SU-DHL-6 (cell line): ENCODE data around the gene CDH13.

ENCODE experiments used
- H2AFZ ChIP-seq: fragments of 200-600 bp; sonication (generic); 2 replicates; pipeline ENCODE4 v1.6.1; 2014; ENCODE audit warnings: low read depth, mild to moderate bottlenecking, moderate library complexity, mixed read lengths, antibody characterized with exemption, low read length; ENCODE audit not compliant: severe bottlenecking
- H3F3A ChIP-seq: fragments of 200-600 bp; shearing (Covaris generic); 2 replicates; pipeline ENCODE4 v1.6.0; 2016; ENCODE audit warnings: antibody characterized with exemption, mild to moderate bottlenecking; ENCODE audit not compliant: insufficient read depth
- H3K27ac ChIP-seq: fragments of 200-600 bp; sonication (generic); 2 replicates; pipeline ENCODE4 v1.5.1; 2016; ENCODE audit warnings: low read depth, mild to moderate bottlenecking, low read length, moderate library complexity, mixed read lengths
- H3K27me3 ChIP-seq: fragments of 200-600 bp; sonication (generic), shearing (Covaris generic); 2 replicates; pipeline ENCODE4 v1.6.0; 2014; ENCODE audit warnings: mild to moderate bottlenecking, low read length
- H3K36me3 ChIP-seq: fragments of 200-600 bp; sonication (generic); 2 replicates; pipeline ENCODE4 v1.6.1; 2014; ENCODE audit warnings: mild to moderate bottlenecking, low read length, mixed read lengths
- H3K4me2 ChIP-seq: fragments of 300-600, 200-600 bp; shearing (Covaris generic), sonication (generic); 2 replicates; pipeline ENCODE4 v1.6.0; 2014; ENCODE audit warnings: low read length, low read depth, mild to moderate bottlenecking; ENCODE audit not compliant: poor library complexity, severe bottlenecking
- H3K4me3 ChIP-seq: fragments of 200-600 bp; sonication (generic); 2 replicates; pipeline ENCODE4 v1.5.1; 2014; ENCODE audit warnings: antibody characterized with exemption, low read length, mild to moderate bottlenecking, mixed read lengths; ENCODE audit not compliant: insufficient read depth, poor library complexity, severe bottlenecking
- H3K79me2 ChIP-seq: fragments of 200-600 bp; sonication (generic); 2 replicates; pipeline ENCODE4 v1.6.1; 2014; ENCODE audit warnings: mild to moderate bottlenecking, low read length, moderate library complexity; ENCODE audit not compliant: insufficient read depth
- H3K9ac ChIP-seq: fragments of 200-600 bp; sonication (generic); 2 replicates; pipeline ENCODE4 v1.7.0; 2014; ENCODE audit warnings: mild to moderate bottlenecking, low read length
- H3K9me2 ChIP-seq: fragments of 200-600 bp; sonication (generic); replicated peaks from 2 replicates; pipeline ENCODE4 v1.6.1; 2014; ENCODE audit warnings: low read length; ENCODE audit not compliant: insufficient read depth
- H3K9me3 ChIP-seq: fragments of 200-600 bp; sonication (generic); 2 replicates; pipeline ENCODE4 v1.6.1; 2014; ENCODE audit warnings: low read length, mixed read lengths; ENCODE audit not compliant: insufficient read depth
- H4K20me1 ChIP-seq: fragments of 200-600 bp; sonication (generic); 2 replicates; pipeline ENCODE4 v1.6.1; 2014; ENCODE audit warnings: low read depth, mild to moderate bottlenecking, antibody characterized with exemption, low read length, moderate library complexity, mixed read lengths
- CTCF ChIP-seq: fragments of 200-600 bp; sonication (generic); IDR thresholded peaks from one replicate; pipeline ENCODE4 v1.5.1; 2017; ENCODE audit warnings: antibody characterized with exemption, mild to moderate bottlenecking, low read length, moderate library complexity; ENCODE audit not compliant: insufficient read depth, poor library complexity, severe bottlenecking
- EZH2phosphoT487 ChIP-seq: fragments of 200-600 bp; sonication (generic), shearing (Covaris generic); conservative IDR thresholded peaks from 2 replicates; pipeline ENCODE4 v1.6.1; 2018; ENCODE audit warnings: mild to moderate bottlenecking, antibody characterized with exemption, low read length, moderate library complexity, mixed read lengths

The CDH13 gene

GRCh38 chr16:82584553-82585152 is 42.1 kb upstream of the CDH13 start:
- Histone ChIP-seq H4K20me1 (no peaks in the 10 kb centered on the region), H3K9me2 (no peaks in the 10 kb centered on the region), H3K4me3 (no peak overlapping the region), H3K79me2 (no peaks in the 10 kb centered on the region), H3K27me3 (no peaks in the 10 kb centered on the region), H3K4me2 (no peak overlapping the region), H3K9me3 (no peaks in the 10 kb centered on the region), H3K36me3 (no peaks in the 10 kb centered on the region), H3K27ac (no peak overlapping the region), H3F3A (no peaks in the 10 kb centered on the region), H2AFZ (no peak overlapping the region), H3K9ac (no peak overlapping the region)
- TF ChIP-seq CTCF (no peak), EZH2phosphoT487 (no peak)

GRCh38 chr16:82585675-82586074 is 41.1 kb upstream of the CDH13 start:
- no peaks in the 10 kb centered on the region for H3K79me2 ChIP-seq
- no peak overlapping the region for H2AFZ ChIP-seq
- no peaks in the 10 kb centered on the region for H3K36me3 ChIP-seq
- no peaks in the 10 kb centered on the region for H3K9me2 ChIP-seq
- H3K4me3 ChIP-seq = no peak overlapping the region
- no peaks in the 10 kb centered on the region for H3F3A ChIP-seq
- no peaks in the 10 kb centered on the region for H4K20me1 ChIP-seq
- TF ChIP-seq EZH2phosphoT487 (no peak), CTCF (no peak)
- H3K27me3 ChIP-seq = no peaks in the 10 kb centered on the region
- no peaks in the 10 kb centered on the region for H3K9me3 ChIP-seq
- no peak overlapping the region for H3K4me2 ChIP-seq
- H3K9ac ChIP-seq = no peak overlapping the region
- H3K27ac ChIP-seq = no peak overlapping the region

GRCh38 chr16:82586130-82586529 is 40.6 kb upstream of the CDH13 start:
- H3K9me3 ChIP-seq = no peaks in the 10 kb centered on the region
- H3K9ac ChIP-seq = no peak overlapping the region
- no peak overlapping the region for H2AFZ ChIP-seq
- no peaks in the 10 kb centered on the region for H3K36me3 ChIP-seq
- no peak overlapping the region for H3K4me3 ChIP-seq
- TF ChIP-seq CTCF (no peak), EZH2phosphoT487 (no peak)
- no peaks in the 10 kb centered on the region for H4K20me1 ChIP-seq
- no peak overlapping the region for H3K4me2 ChIP-seq
- no peaks in the 10 kb centered on the region for H3K79me2 ChIP-seq
- H3K9me2 ChIP-seq = no peaks in the 10 kb centered on the region
- H3K27me3 ChIP-seq = no peaks in the 10 kb centered on the region
- H3F3A ChIP-seq = no peaks in the 10 kb centered on the region
- no peak overlapping the region for H3K27ac ChIP-seq
